Measurements from ENCODE around the gene NOTCH4.

The NOTCH4 gene

DNA sequence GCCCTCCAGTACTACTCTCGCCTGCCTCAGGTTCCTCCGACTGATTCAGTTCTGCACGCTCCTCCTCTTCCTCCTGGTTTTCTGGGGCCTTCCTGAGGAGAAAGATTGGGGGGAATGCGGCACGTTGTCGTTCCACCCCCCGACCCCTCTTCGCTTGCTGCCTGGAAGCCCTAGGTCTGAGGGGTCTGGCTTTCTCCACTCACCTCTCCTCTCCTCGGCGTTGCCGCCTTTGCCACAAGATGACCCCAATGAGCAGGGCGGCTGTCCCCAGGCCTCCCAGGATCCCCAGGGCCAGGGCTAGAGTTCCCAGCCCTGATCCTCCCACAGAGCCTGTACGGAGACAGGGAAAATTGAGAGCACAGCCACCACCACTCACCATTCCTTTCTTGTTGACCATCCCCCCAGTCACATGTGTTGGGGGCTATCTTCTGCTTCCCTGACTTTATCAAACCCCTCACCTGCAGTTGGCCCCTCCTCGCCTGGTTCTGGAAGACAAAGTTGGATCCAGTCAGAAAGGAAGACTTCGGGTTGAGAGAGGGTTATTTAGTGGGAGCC is 42.6 kb downstream of the NOTCH4 start:
- H3K27me3 ChIP-seq, result no peaks in the 10 kb centered on the region
- peak overlapping the region; percentile 97 for H3K27ac ChIP-seq
- H3K4me3 ChIP-seq (ENCODE audit: low read depth in 1 of 2, low read length in 1 of 2), result no peak overlapping the region
- TF ChIP-seq, protein P1, sequence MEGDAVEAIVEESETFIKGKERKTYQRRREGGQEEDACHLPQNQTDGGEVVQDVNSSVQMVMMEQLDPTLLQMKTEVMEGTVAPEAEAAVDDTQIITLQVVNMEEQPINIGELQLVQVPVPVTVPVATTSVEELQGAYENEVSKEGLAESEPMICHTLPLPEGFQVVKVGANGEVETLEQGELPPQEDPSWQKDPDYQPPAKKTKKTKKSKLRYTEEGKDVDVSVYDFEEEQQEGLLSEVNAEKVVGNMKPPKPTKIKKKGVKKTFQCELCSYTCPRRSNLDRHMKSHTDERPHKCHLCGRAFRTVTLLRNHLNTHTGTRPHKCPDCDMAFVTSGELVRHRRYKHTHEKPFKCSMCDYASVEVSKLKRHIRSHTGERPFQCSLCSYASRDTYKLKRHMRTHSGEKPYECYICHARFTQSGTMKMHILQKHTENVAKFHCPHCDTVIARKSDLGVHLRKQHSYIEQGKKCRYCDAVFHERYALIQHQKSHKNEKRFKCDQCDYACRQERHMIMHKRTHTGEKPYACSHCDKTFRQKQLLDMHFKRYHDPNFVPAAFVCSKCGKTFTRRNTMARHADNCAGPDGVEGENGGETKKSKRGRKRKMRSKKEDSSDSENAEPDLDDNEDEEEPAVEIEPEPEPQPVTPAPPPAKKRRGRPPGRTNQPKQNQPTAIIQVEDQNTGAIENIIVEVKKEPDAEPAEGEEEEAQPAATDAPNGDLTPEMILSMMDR (IDR thresholded peaks at IDR 0.05), result no peak
- H3K36me3 ChIP-seq, result peaks cover 49% of the 10 kb centered on the region
- H3K9me3 ChIP-seq, result no peaks in the 10 kb centered on the region
- H3K4me1 ChIP-seq (ENCODE audit: control insufficient read depth in 1 of 2, insufficient read depth in 1 of 2, low read depth in 1 of 2, low read length in 1 of 2), result peaks cover 32 to 46% of the 10 kb centered on the region in 2 experiments

DNA sequence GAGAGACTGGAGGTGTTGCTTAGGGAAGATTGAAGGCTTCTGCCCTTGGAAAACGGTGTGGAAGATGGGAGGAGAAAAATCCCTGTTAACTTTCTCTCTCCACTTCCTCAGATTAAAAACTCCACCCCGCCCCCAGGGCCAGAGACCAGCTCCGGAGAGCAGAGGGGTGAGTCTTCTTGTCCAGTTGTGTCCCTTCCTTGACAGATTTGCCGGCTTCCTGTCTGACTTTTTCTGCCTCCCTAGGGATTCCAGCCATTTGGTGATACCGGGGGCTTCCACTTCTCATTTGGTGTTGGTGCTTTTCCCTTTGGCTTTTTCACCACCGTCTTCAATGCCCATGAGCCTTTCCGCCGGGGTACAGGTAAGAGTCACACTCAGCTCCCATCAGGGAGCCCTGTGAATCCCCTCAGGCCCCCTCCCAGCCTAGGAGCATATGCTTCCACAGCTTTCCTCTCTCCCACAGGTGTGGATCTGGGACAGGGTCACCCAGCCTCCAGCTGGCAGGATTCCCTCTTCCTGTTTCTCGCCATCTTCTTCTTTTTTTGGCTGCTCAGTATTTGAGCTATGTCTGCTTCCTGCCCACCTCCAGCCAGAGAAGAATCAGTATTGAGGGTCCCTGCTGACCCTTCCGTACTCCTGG is 44.0 kb downstream of the NOTCH4 start:
- TF ChIP-seq, protein P1 (IDR thresholded peaks at IDR 0.05), result no peak
- Histone ChIP-seq H3K4me1 (ENCODE audit: control insufficient read depth in 1 of 2, insufficient read depth in 1 of 2, low read depth in 1 of 2, low read length in 1 of 2) (peaks cover 38 to 53% of the 10 kb centered on the region in 2 experiments), H3K27ac (peak overlapping the region; percentile 97), H3K36me3 (peaks cover 41% of the 10 kb centered on the region), H3K9me3 (no peaks in the 10 kb centered on the region), H3K4me3 (ENCODE audit: low read depth in 1 of 2, low read length in 1 of 2) (no peak overlapping the region), H3K27me3 (no peaks in the 10 kb centered on the region)

DNA sequence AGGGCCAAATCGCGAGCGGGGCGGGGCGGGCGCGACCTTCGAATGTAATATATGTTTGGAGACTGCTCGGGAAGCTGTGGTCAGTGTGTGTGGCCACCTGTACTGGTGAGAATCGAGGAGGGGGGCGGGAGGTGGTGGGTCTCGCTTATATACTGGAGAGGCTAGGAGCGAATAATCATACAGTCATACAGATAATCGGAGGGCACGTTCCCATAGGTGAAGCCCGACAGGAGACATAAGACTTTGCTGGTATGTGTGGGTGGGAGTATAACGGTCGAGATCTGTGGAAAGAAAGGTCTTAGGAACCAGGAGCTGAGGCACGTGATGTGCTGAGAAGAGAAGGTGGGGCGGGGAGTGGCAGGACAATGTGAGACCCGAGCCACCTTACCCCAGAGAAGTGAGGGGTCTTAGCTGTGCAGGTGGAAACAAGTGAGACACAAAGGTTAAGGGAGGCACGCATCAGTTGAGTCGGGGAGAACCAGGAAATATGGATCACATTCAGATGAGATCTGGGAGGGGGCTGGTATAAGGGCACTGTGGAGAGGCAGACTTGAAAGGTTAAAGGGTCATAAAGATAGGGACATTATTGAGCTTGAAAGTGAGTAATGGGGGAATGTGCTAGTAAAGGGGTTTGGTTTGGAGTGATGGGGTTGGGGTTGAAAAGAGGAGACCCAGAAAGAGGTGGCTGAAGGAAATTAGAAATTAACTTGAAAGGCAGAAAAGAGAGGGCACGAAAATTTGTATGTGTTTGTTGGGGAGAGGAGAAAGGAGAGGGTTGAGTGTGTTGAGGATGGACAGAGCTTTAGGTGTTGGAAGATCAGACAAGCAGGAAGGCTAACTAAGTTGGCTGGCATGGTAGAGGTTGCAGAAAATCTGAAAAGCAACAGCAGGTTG is 45.1 kb downstream of the NOTCH4 start:
- peaks cover 36% of the 10 kb centered on the region for H3K36me3 ChIP-seq
- peaks cover 40 to 49% of the 10 kb centered on the region in 2 experiments for H3K4me1 ChIP-seq (ENCODE audit: control insufficient read depth in 1 of 2, insufficient read depth in 1 of 2, low read depth in 1 of 2, low read length in 1 of 2)
- H3K9me3 ChIP-seq, result no peaks in the 10 kb centered on the region
- H3K27me3 ChIP-seq, result no peaks in the 10 kb centered on the region
- TF ChIP-seq, protein P1 (IDR thresholded peaks at IDR 0.05), result no peak
- H3K27ac ChIP-seq, result peak overlapping the region; percentile 97
- peak overlapping the region; percentile 75 to 92 for H3K4me3 ChIP-seq (ENCODE audit: low read depth in 1 of 2, low read length in 1 of 2)

DNA sequence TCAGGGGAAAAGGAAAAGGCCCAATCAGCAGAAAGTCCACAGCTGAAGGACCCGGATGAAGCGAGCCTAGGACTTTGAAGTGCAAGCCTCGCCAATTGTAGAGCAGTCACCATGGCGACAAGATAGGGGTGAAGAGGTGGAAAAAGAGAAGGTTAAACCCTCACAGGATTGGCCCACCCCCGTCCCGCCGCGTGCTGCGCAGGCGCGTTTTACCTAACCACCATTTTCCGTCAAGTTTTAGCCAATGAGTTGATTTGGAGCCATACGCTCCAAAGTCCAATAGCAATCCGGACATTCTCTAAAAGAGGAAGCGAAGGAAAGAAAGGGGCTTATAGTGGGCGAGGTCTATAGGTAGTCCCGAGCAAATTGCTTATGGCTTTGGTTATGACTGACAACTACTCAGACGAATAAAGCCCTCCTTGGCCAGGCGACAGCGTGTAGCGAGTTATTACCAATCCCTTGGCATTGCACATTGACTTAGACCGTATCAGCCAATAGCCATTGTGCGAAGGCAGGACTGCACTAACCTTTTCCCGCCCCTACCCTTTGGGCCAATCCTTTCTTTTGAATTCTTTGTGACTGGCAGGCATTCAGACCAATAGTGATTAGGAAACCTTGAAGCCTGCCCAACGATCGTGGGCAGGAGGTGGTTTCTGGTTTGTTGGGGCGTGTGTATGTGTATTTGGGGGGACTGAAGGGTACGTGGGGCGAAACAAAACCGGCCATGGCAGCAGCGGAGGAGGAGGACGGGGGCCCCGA is 45.9 kb downstream of the NOTCH4 start, which contains the start of gene RNF5:
Gene RNF5, plus strand, starts transcription at position 618 of the 759 bp plus-strand sequence. Its CDS starts 107 bp downstream, at position 725.
- H3K9me3 ChIP-seq, result no peaks in the 10 kb centered on the region
- TF ChIP-seq, protein P1 (IDR thresholded peaks at IDR 0.05), result no peak
- peak within 1 kb of the TSS; percentile 97 for H3K27ac ChIP-seq
- H3K4me3 ChIP-seq (ENCODE audit: low read depth in 1 of 2, low read length in 1 of 2), result peak within 1 kb of the TSS; percentile 75 to 92
- peaks cover 27% of the 10 kb centered on the region for H3K36me3 ChIP-seq
- H3K27me3 ChIP-seq, result no peaks in the 10 kb centered on the region
- peaks cover 44 to 56% of the 10 kb centered on the region in 2 experiments for H3K4me1 ChIP-seq (ENCODE audit: control insufficient read depth in 1 of 2, insufficient read depth in 1 of 2, low read depth in 1 of 2, low read length in 1 of 2)

DNA sequence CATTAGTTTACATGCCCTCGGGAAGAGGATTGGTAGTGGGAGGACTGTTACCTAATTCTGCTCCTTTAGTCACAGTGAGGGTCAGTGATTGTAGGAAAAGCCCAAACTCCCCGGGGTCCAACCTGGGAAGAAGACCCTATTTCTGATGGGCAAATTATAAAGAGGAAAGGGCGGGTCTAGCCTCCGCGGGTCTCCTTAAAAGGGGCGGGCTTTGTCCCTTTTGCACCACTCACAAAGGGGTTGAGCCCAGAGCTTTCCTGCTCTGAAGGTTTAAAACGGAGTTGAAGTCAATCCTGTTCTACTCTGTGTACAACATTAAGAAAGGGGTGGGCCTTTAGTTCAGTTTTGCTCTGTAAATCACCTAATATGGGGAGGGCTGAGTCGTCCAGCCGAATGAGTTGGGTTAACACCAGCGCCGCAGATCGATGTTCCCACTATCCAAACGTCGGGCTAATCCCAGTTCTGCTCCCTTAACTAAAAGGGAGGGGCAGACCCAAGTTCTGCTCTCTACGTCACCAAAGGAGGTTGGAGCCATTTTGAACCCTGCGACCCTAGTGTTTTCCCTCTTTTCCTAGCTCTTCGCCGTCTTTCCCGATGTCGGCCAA is 46.6 kb downstream of the NOTCH4 start:
- H3K36me3 ChIP-seq, result peaks cover 20% of the 10 kb centered on the region

More for the DNA sequence above, 46.6 kb downstream of the NOTCH4 start:
- Histone ChIP-seq H3K4me3 (ENCODE audit: low read depth in 1 of 2, low read length in 1 of 2) (peak overlapping the region; percentile 75 to 92), H3K27ac (peak overlapping the region; percentile 97), H3K27me3 (no peaks in the 10 kb centered on the region), H3K9me3 (no peaks in the 10 kb centered on the region), H3K4me1 (ENCODE audit: control insufficient read depth in 1 of 2, insufficient read depth in 1 of 2, low read depth in 1 of 2, low read length in 1 of 2) (peaks cover 50 to 58% of the 10 kb centered on the region in 2 experiments)
- TF ChIP-seq, protein P1 (IDR thresholded peaks at IDR 0.05), result no peak
